Measurements from ENCODE around the gene ECI1. TPM values are rescaled to one million over a fixed set of nuclear protein-coding genes. Genes with fewer than 3 reads are reported as not detected.

The ECI1 gene
- total RNA-seq, 1 experiment from 2014 or later: 157 TPM

GRCh38 chr16:2236337-2237101 is 14.9 kb downstream of the ECI1 start, which contains the start of gene DNASE1L2:
DNASE1L2 (plus strand) TSS chr16:2236444; CDS start chr16:2236817, 373 bp downstream.
- Histone ChIP-seq H3K4me3 (ENCODE audit: low read depth, low read length) (peak within 1 kb of the TSS; percentile 46), H3K27me3 (replicated peaks; ENCODE audit: control insufficient read depth, insufficient read depth, low read length) (no peaks in the 10 kb centered on the region), H3K36me3 (ENCODE audit: control insufficient read depth, insufficient read depth, low read length) (no peaks in the 10 kb centered on the region), H3K4me1 (peaks cover 8% of the 10 kb centered on the region; the same call in 1 of the 2 replicates), H3K9me3 (no peaks in the 10 kb centered on the region)
- Mint-ChIP-seq H3K4me1 (ENCODE audit: low read depth, unreplicated experiment) (no peaks in the 10 kb centered on the region), H3K9me3 (ENCODE audit: unreplicated experiment) (no peaks in the 10 kb centered on the region), H3K27ac (ENCODE audit: unreplicated experiment) (no peak within 1 kb of the TSS), H3K27me3 (ENCODE audit: insufficient read depth, unreplicated experiment) (no peaks in the 10 kb centered on the region), H3K4me3 (ENCODE audit: unreplicated experiment) (peak within 1 kb of the TSS; percentile 56), H3K36me3 (ENCODE audit: insufficient read depth, unreplicated experiment) (peaks cover 49% of the 10 kb centered on the region)
- peak in 1 of 2 experiments; percentile 51 for DNase-seq
- POLR2A ChIA-PET: no interaction called here
- BruUV-seq (replicated peaks): no TSS peak
- TF ChIP-seq CTCF (IDR thresholded peaks at IDR 0.05; ENCODE audit: insufficient read depth in 1 of 2, low read depth in 1 of 2, low read length in 1 of 2, severe bottlenecking in 1 of 2, unreplicated experiment in 1 of 2): no peak
- intact Hi-C loops (cut with micrococcal nuclease; ENCODE audit: unreplicated experiment): no loop called here
- CTCF ChIA-PET: no interaction called here

- peak overlapping the region; percentile 56 for H3K4me3 Mint-ChIP-seq (ENCODE audit: unreplicated experiment)
- CTCF ChIA-PET: no interaction called here
- intact Hi-C loops (cut with micrococcal nuclease; ENCODE audit: unreplicated experiment): no loop called here
- no peaks in the 10 kb centered on the region for H3K27me3 Mint-ChIP-seq (ENCODE audit: insufficient read depth, unreplicated experiment)
- TF ChIP-seq CTCF (IDR thresholded peaks at IDR 0.05; ENCODE audit: insufficient read depth in 1 of 2, low read depth in 1 of 2, low read length in 1 of 2, severe bottlenecking in 1 of 2, unreplicated experiment in 1 of 2): no peak
- Histone ChIP-seq H3K4me1 (peaks cover 8% of the 10 kb centered on the region; the same call in 1 of the 2 replicates), H3K36me3 (ENCODE audit: control insufficient read depth, insufficient read depth, low read length) (no peaks in the 10 kb centered on the region), H3K9me3 (no peaks in the 10 kb centered on the region), H3K27me3 (replicated peaks; ENCODE audit: control insufficient read depth, insufficient read depth, low read length) (no peaks in the 10 kb centered on the region), H3K4me3 (ENCODE audit: low read depth, low read length) (no peak overlapping the region)
- peaks cover 49% of the 10 kb centered on the region for H3K36me3 Mint-ChIP-seq (ENCODE audit: insufficient read depth, unreplicated experiment)
- no TSS peak for BruUV-seq (replicated peaks)
- H3K4me1 Mint-ChIP-seq (ENCODE audit: low read depth, unreplicated experiment): no peaks in the 10 kb centered on the region
- H3K27ac Mint-ChIP-seq (ENCODE audit: unreplicated experiment): no peak overlapping the region
- H3K9me3 Mint-ChIP-seq (ENCODE audit: unreplicated experiment): no peaks in the 10 kb centered on the region
- POLR2A ChIA-PET: interaction anchor here (0.6 kb wide), 1 partner anchor 234 kb away, joined by 9 read pairs; no protein-coding TSS in a partner anchor
- DNase-seq: no peak
Measured at GRCh38 chr16:2235695-2236336, 15.6 kb downstream of the ECI1 start.

- Mint-ChIP-seq H3K9me3 (ENCODE audit: unreplicated experiment) (no peaks in the 10 kb centered on the region), H3K27ac (ENCODE audit: unreplicated experiment) (no peak overlapping the region), H3K4me1 (ENCODE audit: low read depth, unreplicated experiment) (no peaks in the 10 kb centered on the region), H3K27me3 (ENCODE audit: insufficient read depth, unreplicated experiment) (no peaks in the 10 kb centered on the region), H3K36me3 (ENCODE audit: insufficient read depth, unreplicated experiment) (peaks cover 49% of the 10 kb centered on the region), H3K4me3 (ENCODE audit: unreplicated experiment) (no peak overlapping the region)
- ChIA-PET POLR2A (interaction anchor here (0.6 kb wide), 1 partner anchor 233 kb away, joined by 9 read pairs; no protein-coding TSS in a partner anchor), CTCF (no interaction called here)
- BruUV-seq (replicated peaks): TSS peak; percentile 27
- no peaks in the 10 kb centered on the region for H3K9me3 ChIP-seq
- H3K36me3 ChIP-seq (ENCODE audit: control insufficient read depth, insufficient read depth, low read length): no peaks in the 10 kb centered on the region
- H3K4me3 ChIP-seq (ENCODE audit: low read depth, low read length): no peak overlapping the region
- intact Hi-C loops (cut with micrococcal nuclease; ENCODE audit: unreplicated experiment): no loop called here
- H3K4me1 ChIP-seq: peaks cover 8% of the 10 kb centered on the region; the same call in 1 of the 2 replicates
- DNase-seq: no peak
- H3K27me3 ChIP-seq (replicated peaks; ENCODE audit: control insufficient read depth, insufficient read depth, low read length): no peaks in the 10 kb centered on the region
- TF ChIP-seq CTCF (IDR thresholded peaks at IDR 0.05; ENCODE audit: insufficient read depth in 1 of 2, low read depth in 1 of 2, low read length in 1 of 2, severe bottlenecking in 1 of 2, unreplicated experiment in 1 of 2): no peak
Measured at GRCh38 chr16:2235234-2235651, 16.1 kb downstream of the ECI1 start.
